HepG2 (cell line): ENCODE data around the gene TUBB. TPM values are rescaled to one million over a fixed set of nuclear protein-coding genes. Genes with fewer than 3 reads are reported as not detected.

Experiments
- ATAC-seq: fragments of 200-7000 bp; cut with Tn5 transposase; 3 replicates; pipeline ENCODE4 v1.9.1; 2020; ENCODE audit warnings: mild to moderate bottlenecking, moderate library complexity
- BruUV-seq: library from RNA; stranded (reverse); fragments of 400-500 nt; replicated peaks from 2 replicates; lab custom pipeline; 2021; lab: Mats Ljungman, UMichigan
- CTCF ChIA-PET: fragments of 300-600 bp; formaldehyde crosslinking; extraction: SDS; loops from one replicate; lab custom pipeline; 2021; ENCODE audit warnings: low total read pairs, inconsistent platforms, low intra/inter-chr PET ratio; lab: Yijun Ruan, JAX
- POLR2A ChIA-PET: fragments of 350-600 bp; sonication (Branson Sonifier 250); formaldehyde crosslinking; loops from one replicate; lab custom pipeline; 2020; ENCODE audit warnings: antibody characterized with exemption, inconsistent platforms; lab: Yijun Ruan, JAX
- DNase-seq: peaks from one replicate; pipeline ENCODE4 v3.0.0-alpha.2; 2015; ENCODE audit warnings: low spot score
- FAIRE-seq: peaks from 3 replicates; lab custom pipeline; 2011; peaks lifted over from hg19 to GRCh38; lab: Jason Lieb, UNC
- H2AFZ ChIP-seq: one replicate; pipeline ENCODE4 v1.6.1; 2011; ENCODE audit warnings: low read length, inconsistent platforms
- H3K27ac ChIP-seq: fragments of 300-600 bp; 3 replicates; pipeline ENCODE4 v1.8.0; 2011; ENCODE audit warnings: mixed run types, mild to moderate bottlenecking, mixed read lengths, low read length, inconsistent platforms; ENCODE audit not compliant: insufficient read depth; ENCODE audit errors: extremely low read length
- H3K27me3 ChIP-seq, 2 experiments: fragments of 200-600 bp in 1 of 2; 2 replicates in 1 of 2; 3 replicates in 1 of 2; pipeline versions ENCODE4 v1.6.0 to v1.8.0; 2011; ENCODE audit warnings: low read length in 2 of 2, mild to moderate bottlenecking in 2 of 2, moderate library complexity in 2 of 2, inconsistent platforms in 1 of 2; ENCODE audit not compliant: insufficient read depth in 2 of 2, control insufficient read depth in 1 of 2
- H3K36me3 ChIP-seq, 2 experiments: fragments of 200-600 bp in 1 of 2; replicated peaks in 1 of 2; 2 replicates in 1 of 2; 3 replicates in 1 of 2; pipeline versions ENCODE4 v1.5.1 to v1.8.0; 2011; ENCODE audit warnings: low read length in 2 of 2, inconsistent platforms in 1 of 2; ENCODE audit not compliant: insufficient read depth in 2 of 2, control insufficient read depth in 1 of 2
- H3K4me1 ChIP-seq: 2 replicates; pipeline ENCODE4 v1.5.1; 2012; ENCODE audit warnings: low read length, inconsistent platforms; ENCODE audit not compliant: insufficient read depth
- H3K4me2 ChIP-seq: 2 replicates; pipeline ENCODE4 v1.6.0; 2011; ENCODE audit warnings: low read depth, low read length, inconsistent platforms
- H3K4me3 ChIP-seq, 3 experiments: fragments of 200-600 bp in 1 of 3; sonication (generic), shearing (Covaris generic) in 1 of 3; replicated peaks in 1 of 3; 2 replicates each; pipeline ENCODE4 v1.5.1; 2011 to 2016; ENCODE audit warnings: low read length in 3 of 3, inconsistent platforms in 2 of 3, low read depth in 2 of 3, mild to moderate bottlenecking in 2 of 3, control low read depth in 1 of 3, mixed read lengths in 1 of 3; ENCODE audit not compliant: insufficient read depth in 1 of 3
- H3K79me2 ChIP-seq: one replicate; pipeline ENCODE4 v1.6.1; 2011; ENCODE audit warnings: low read length, inconsistent platforms; ENCODE audit not compliant: insufficient read depth
- H3K9ac ChIP-seq: 2 replicates; pipeline ENCODE4 v1.6.0; 2011; ENCODE audit warnings: mild to moderate bottlenecking, low read depth, low read length, inconsistent platforms; ENCODE audit not compliant: insufficient read depth
- H3K9me3 ChIP-seq: 2 replicates; pipeline ENCODE4 v1.5.1; 2012; ENCODE audit warnings: mild to moderate bottlenecking, low read length
- H4K20me1 ChIP-seq: 2 replicates; pipeline ENCODE4 v1.6.0; 2011; ENCODE audit warnings: inconsistent platforms, mild to moderate bottlenecking, low read length, moderate library complexity; ENCODE audit not compliant: insufficient read depth
- BCL3 ChIP-seq: sonication (generic); formaldehyde crosslinking; IDR thresholded peaks from 2 replicates; pipeline ENCODE4 v1.5.1; 2020; ENCODE audit warnings: mild to moderate bottlenecking, missing genetic modification reagents, moderate library complexity
- BHLHE40 ChIP-seq: IDR thresholded peaks from 2 replicates; pipeline ENCODE4 v1.6.1; 2011; ENCODE audit warnings: low read length, improper control_type of control experiment
- GABPA ChIP-seq, 2 experiments: IDR thresholded peaks; 2 replicates each; pipeline ENCODE4 v1.6.1; 2011 to 2016; ENCODE audit warnings: low read depth in 2 of 2, low read length in 1 of 2, missing biosample characterization in 1 of 2, missing genetic modification characterization in 1 of 2
- GTF3A ChIP-seq: sonication (generic); formaldehyde crosslinking; conservative IDR thresholded peaks from 2 replicates; pipeline ENCODE4 v1.4.0; 2020; ENCODE audit warnings: mild to moderate bottlenecking, missing genetic modification reagents
- HNRNPH1 ChIP-seq: fragments of 200-400 bp; formaldehyde crosslinking; optimal IDR thresholded peaks from 2 replicates; pipeline ENCODE3; 2017; ENCODE audit warnings: mild to moderate bottlenecking, low read depth, low read length
- JUND ChIP-seq: sonication (generic); formaldehyde crosslinking; IDR thresholded peaks from 2 replicates; pipeline ENCODE4 v1.8.0; 2022; ENCODE audit warnings: mild to moderate bottlenecking, missing genetic modification reagents
- KAT7 ChIP-seq: IDR thresholded peaks from 2 replicates; pipeline ENCODE4 v1.6.1; 2018; ENCODE audit warnings: borderline replicate concordance, missing compliant biosample characterization
- MED8 ChIP-seq: sonication (generic); formaldehyde crosslinking; IDR thresholded peaks from 2 replicates; pipeline ENCODE4 v1.8.1; 2023; ENCODE audit warnings: mild to moderate bottlenecking, missing genetic modification reagents; ENCODE audit not compliant: insufficient replicate concordance
- NPAS2 ChIP-seq: sonication (generic); formaldehyde crosslinking; IDR thresholded peaks from 2 replicates; pipeline ENCODE4 v1.8.0; 2022; ENCODE audit warnings: mild to moderate bottlenecking, missing genetic modification reagents, borderline replicate concordance
- NR2F1 ChIP-seq, 2 experiments: fragments of 450-650 bp in 1 of 2; formaldehyde crosslinking in 1 of 2; IDR thresholded peaks; 2 replicates each; pipeline versions ENCODE4 v1.5.0 to v1.6.1; 2016 to 2020; ENCODE audit warnings: mild to moderate bottlenecking in 1 of 2, missing compliant biosample characterization in 1 of 2, missing genetic modification reagents in 1 of 2, moderate library complexity in 1 of 2
- SIX1 ChIP-seq: sonication (generic); formaldehyde crosslinking; IDR thresholded peaks from 2 replicates; pipeline ENCODE4 v1.4.0; 2020; ENCODE audit warnings: missing genetic modification reagents, borderline replicate concordance
- SOX6 ChIP-seq, 2 experiments: fragments of 450-650 bp in 1 of 2; sonication (generic) in 1 of 2; formaldehyde crosslinking in 1 of 2; IDR thresholded peaks; 2 replicates each; pipeline versions ENCODE4 v1.4.0 to v1.6.1; 2017 to 2020; ENCODE audit warnings: antibody characterized with exemption in 1 of 2, mild to moderate bottlenecking in 1 of 2, missing genetic modification reagents in 1 of 2
- ZBTB3 ChIP-seq: sonication (generic); formaldehyde crosslinking; IDR thresholded peaks from 2 replicates; pipeline ENCODE4 v1.4.0; 2020; ENCODE audit warnings: low read depth, mild to moderate bottlenecking, moderate library complexity, missing genetic modification reagents, borderline replicate concordance
- ZBTB42 ChIP-seq: sonication (generic); formaldehyde crosslinking; IDR thresholded peaks from 2 replicates; pipeline ENCODE4 v1.5.0; 2020; ENCODE audit warnings: mild to moderate bottlenecking, missing genetic modification reagents
- ZFP90 ChIP-seq: sonication (generic); formaldehyde crosslinking; IDR thresholded peaks from 2 replicates; pipeline ENCODE4 v1.8.0; 2022; ENCODE audit warnings: missing genetic modification reagents, mild to moderate bottlenecking, inconsistent platforms, borderline replicate concordance
- ZMYM4 ChIP-seq: sonication (generic); formaldehyde crosslinking; IDR thresholded peaks from 2 replicates; pipeline ENCODE4 v1.8.1; 2023; ENCODE audit warnings: mild to moderate bottlenecking, missing genetic modification reagents
- ZNF274 ChIP-seq: sonication (generic); formaldehyde crosslinking; IDR thresholded peaks from 2 replicates; pipeline ENCODE4 v1.5.1; 2020; ENCODE audit warnings: mild to moderate bottlenecking, missing genetic modification reagents
- ZNF629 ChIP-seq: sonication (generic); formaldehyde crosslinking; conservative IDR thresholded peaks from 2 replicates; pipeline ENCODE4 v1.5.0; 2020; ENCODE audit warnings: missing genetic modification reagents
- ZNF841 ChIP-seq: sonication (generic); formaldehyde crosslinking; IDR thresholded peaks from 2 replicates; pipeline ENCODE4 v1.8.1; 2023; ENCODE audit warnings: missing genetic modification reagents, borderline replicate concordance
- WGBS: methylation state at CpG from one replicate; pipeline ENCODE4 v1.1.6; 2017; ENCODE audit warnings: low lambda C conversion rate; 5-methylcytosine and 5-hydroxymethylcytosine counted together
- in situ Hi-C: cut with HindIII; loops from 2 replicates; pipeline ENCODE4 v1.10.0; 2017; ENCODE audit warnings: low pct_unique_long_range_greater_than_20kb; ENCODE audit not compliant: extremely low pct_ligation_motif_present
- intact Hi-C: fragments of 100-400 bp; cut with micrococcal nuclease; formaldehyde crosslinking; loops from one replicate; pipeline ENCODE4 v1.10.0; 2022; ENCODE audit not compliant: unreplicated experiment
- polyA plus RNA-seq, 8 experiments: library from polyadenylated mRNA; depleted of rRNA in 3 of 8; stranded (reverse) in 7 of 8; unstranded in 1 of 8; fragments of >200 nt; fragmentation: Illumina TruSeq in 4 of 8; extraction: Trizol in 4 of 8; gene quantifications; 2 replicates each; pipeline versions ENCODE4 v1.2.1 to v1.2.3, GENCODE V29; 2011 to 2016; ENCODE audit warnings: low read depth in 4 of 8, missing spikeins in 1 of 8, mixed read lengths in 1 of 8; ENCODE audit not compliant: insufficient read depth in 1 of 8
- total RNA-seq, 5 experiments: library from RNA; depleted of rRNA; stranded (reverse); fragments of >200 nt; fragmentation: Illumina TruSeq; extraction: Trizol; gene quantifications; 2 replicates each; pipeline ENCODE4 v1.2.3, GENCODE V29; 2016; ENCODE audit warnings: low read depth in 1 of 5
- TF ChIP-seq, protein P1 (sequence below): sonication (generic); formaldehyde crosslinking; IDR thresholded peaks from 2 replicates; pipeline ENCODE4 v1.4.0; 2020; ENCODE audit warnings: missing genetic modification reagents, borderline replicate concordance

The TUBB gene
- total and polyA plus RNA-seq, 2 of the 13 experiments (the other 11 are each of a cell fraction or from before 2014, with no cell fraction given): 911 to 1,163 TPM

DNA sequence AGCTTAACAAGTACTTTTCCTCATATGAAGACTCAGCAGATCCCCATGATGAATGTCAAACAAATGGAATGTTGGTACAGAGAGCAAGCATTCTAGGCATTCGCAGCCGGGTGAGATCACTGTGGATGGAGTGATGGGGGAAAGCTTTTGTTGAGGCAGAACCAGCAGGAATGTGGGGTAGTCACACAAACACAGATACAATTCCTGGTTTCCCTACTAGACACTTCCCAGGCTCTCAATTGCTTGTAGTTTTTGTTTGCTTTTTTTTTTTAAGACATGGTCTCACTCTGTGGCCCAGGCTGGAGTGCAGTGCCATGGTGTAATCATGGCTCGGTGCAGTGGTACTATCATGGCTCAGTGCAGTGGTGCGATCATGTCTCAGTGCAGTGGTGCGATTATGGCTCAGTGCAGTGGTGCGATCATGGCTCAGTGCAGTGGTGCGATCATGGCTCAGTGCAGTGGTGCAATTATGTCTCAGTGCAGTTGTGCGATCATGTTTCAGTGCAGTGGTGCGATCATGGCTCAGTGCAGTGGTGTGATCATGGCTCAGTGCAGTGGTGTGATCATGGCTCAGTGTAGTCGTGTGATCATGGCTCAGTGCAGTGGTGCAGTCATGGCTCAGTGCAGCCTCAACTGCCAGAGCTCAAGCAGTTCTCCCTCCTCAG is 39.6 kb downstream of the TUBB start:
- Histone ChIP-seq H4K20me1 (no peaks in the 10 kb centered on the region), H3K27ac (peak overlapping the region; percentile 80), H3K4me3 (peak overlapping the region in 1 of 3 experiments; percentile 13; a peak in 1 of 6 replicates), H2AFZ (no peak overlapping the region), H3K4me1 (peaks cover 81% of the 10 kb centered on the region), H3K4me2 (peak overlapping the region; percentile 61), H3K79me2 (no peaks in the 10 kb centered on the region), H3K27me3 (no peaks in the 10 kb centered on the region), H3K36me3 (no peaks in the 10 kb centered on the region), H3K9me3 (no peaks in the 10 kb centered on the region), H3K9ac (peak overlapping the region; percentile 49)
- ChIA-PET CTCF (no interaction called here), POLR2A (interaction anchor here (0.6 to 5.9 kb wide), 15 partner anchors 8 to 282 kb away, joined by 3 to 113 read pairs (median 6); partner anchors contain the start of genes FLOT1, IER3, MDC1 and MRPS18B)
- ATAC-seq: peak; percentile 66
- BruUV-seq: no TSS peak
- in situ Hi-C loops: no loop called here
- WGBS: 78% methylated on average over 10 of the region's 10 CpGs
- peak; percentile 30 for FAIRE-seq
- intact Hi-C loops: no loop called here
- DNase-seq: peak; percentile 97
- TF ChIP-seq ZNF629 (CRISPR knock-in tag) (no peak), BHLHE40 (peak; percentile 42; the same call in 1 of the 2 replicates), SOX6 (IDR thresholded peaks at IDR 0.05) (no peak), SOX6 (CRISPR knock-in tag; IDR thresholded peaks at IDR 0.05) (peak; percentile 65), GTF3A (CRISPR knock-in tag) (no peak), BCL3 (CRISPR knock-in tag) (no peak), MED8 (CRISPR knock-in tag) (no peak), ZBTB3 (CRISPR knock-in tag) (0 out of 2 replicates have a peak, but pooled peaks have one; percentile 60), NPAS2 (CRISPR knock-in tag) (no peak), ZNF841 (no peak), GABPA (IDR thresholded peaks at IDR 0.05; ENCODE audit: low read depth, low read length) (no peak), GABPA (CRISPR knock-in tag; IDR thresholded peaks at IDR 0.05; ENCODE audit: low read depth) (no peak; the same call in 1 of the 2 replicates), NR2F1 (CRISPR knock-in tag; IDR thresholded peaks at IDR 0.05) (no peak), ZMYM4 (0 out of 2 replicates have a peak, but pooled peaks have one; percentile 36), ZFP90 (no peak), ZBTB42 (CRISPR knock-in tag) (no peak), ZNF274 (CRISPR knock-in tag) (no peak), SIX1 (CRISPR knock-in tag) (no peak), KAT7 (CRISPR knock-in tag) (peak; percentile 19; the same call in 1 of the 2 replicates), HNRNPH1 (no peak), JUND (CRISPR knock-in tag) (peak; percentile 21; the same call in 1 of the 2 replicates)
- TF ChIP-seq, protein P1, sequence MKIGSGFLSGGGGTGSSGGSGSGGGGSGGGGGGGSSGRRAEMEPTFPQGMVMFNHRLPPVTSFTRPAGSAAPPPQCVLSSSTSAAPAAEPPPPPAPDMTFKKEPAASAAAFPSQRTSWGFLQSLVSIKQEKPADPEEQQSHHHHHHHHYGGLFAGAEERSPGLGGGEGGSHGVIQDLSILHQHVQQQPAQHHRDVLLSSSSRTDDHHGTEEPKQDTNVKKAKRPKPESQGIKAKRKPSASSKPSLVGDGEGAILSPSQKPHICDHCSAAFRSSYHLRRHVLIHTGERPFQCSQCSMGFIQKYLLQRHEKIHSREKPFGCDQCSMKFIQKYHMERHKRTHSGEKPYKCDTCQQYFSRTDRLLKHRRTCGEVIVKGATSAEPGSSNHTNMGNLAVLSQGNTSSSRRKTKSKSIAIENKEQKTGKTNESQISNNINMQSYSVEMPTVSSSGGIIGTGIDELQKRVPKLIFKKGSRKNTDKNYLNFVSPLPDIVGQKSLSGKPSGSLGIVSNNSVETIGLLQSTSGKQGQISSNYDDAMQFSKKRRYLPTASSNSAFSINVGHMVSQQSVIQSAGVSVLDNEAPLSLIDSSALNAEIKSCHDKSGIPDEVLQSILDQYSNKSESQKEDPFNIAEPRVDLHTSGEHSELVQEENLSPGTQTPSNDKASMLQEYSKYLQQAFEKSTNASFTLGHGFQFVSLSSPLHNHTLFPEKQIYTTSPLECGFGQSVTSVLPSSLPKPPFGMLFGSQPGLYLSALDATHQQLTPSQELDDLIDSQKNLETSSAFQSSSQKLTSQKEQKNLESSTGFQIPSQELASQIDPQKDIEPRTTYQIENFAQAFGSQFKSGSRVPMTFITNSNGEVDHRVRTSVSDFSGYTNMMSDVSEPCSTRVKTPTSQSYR (CRISPR knock-in tag): peak; percentile 27; the same call in 1 of the 2 replicates
